Adrenal gland (tissue), 5 donors: ENCODE data around the gene DONSON.

ENCODE experiments used
- CTCF ChIP-seq, 6 experiments: fragments of 450-650 bp in 4 of 6; fragments of 200-600 bp in 2 of 6; sonication (generic) in 1 of 6; IDR thresholded peaks; 1 replicate in 5 of 6; 2 replicates in 1 of 6; pipeline versions ENCODE4 v1.5.1 to v1.8.0; 2016 to 2021; ENCODE audit warnings: antibody characterized with exemption in 6 of 6, mild to moderate bottlenecking in 2 of 6, moderate library complexity in 1 of 6
- POLR2A ChIP-seq, 2 donors: fragments of 450-650 bp; IDR thresholded peaks; one replicate each; pipeline ENCODE4 v1.6.1; 2017; ENCODE audit warnings: antibody characterized with exemption in 2 of 2, mild to moderate bottlenecking in 2 of 2, moderate library complexity in 1 of 2
- donor health status: DM: no; HTN: no; CAD: no.

GRCh38 chr21:33542640-33543504 is 45.6 kb downstream of the DONSON start, which contains the start of gene SON:
- TF ChIP-seq POLR2A (IDR thresholded peaks at IDR 0.05) (peak; percentile 94 to 97), CTCF (IDR thresholded peaks at IDR 0.05) (no peak)
